ENCODE data around the gene CLEC2D.

- TF ChIP-seq CTCF (conservative IDR thresholded peaks at IDR 0.05 in 1 of 2, IDR thresholded peaks at IDR 0.05 in 1 of 2; ENCODE audit: low read depth in 1 of 2, low read length in 2 of 2) (no peak), EZH2 (IDR thresholded peaks at IDR 0.05; ENCODE audit: low read length, missing control alignments) (no peak)
Observed at GRCh38 chr12:9710584-9711375, 41.3 kb downstream of the CLEC2D start.

Measured in fibroblast of lung (primary cell).